A549 (cell line): ENCODE measurements around the gene CDX2. TPM values are rescaled to one million over a fixed set of nuclear protein-coding genes. Genes with fewer than 3 reads are reported as not detected.

ENCODE experiments used
- ATAC-seq, 2 experiments: fragments of 200-7000 bp in 1 of 2; fragments of >200 bp in 1 of 2; cut with Nextera tagmentation in 1 of 2; cut with Tn5 transposase in 1 of 2; 3 replicates each; pipeline versions ENCODE4 v1.8.0 to v1.9.1; 2018 to 2020; ENCODE audit warnings: mild to moderate bottlenecking in 1 of 2, moderate library complexity in 1 of 2
- CTCF ChIA-PET: fragments of 300-600 bp; sonication (Branson Sonifier 250); formaldehyde crosslinking; extraction: SDS; loops from one replicate; lab custom pipeline; 2021; ENCODE audit warnings: antibody characterized with exemption, inconsistent platforms; lab: Yijun Ruan, JAX
- POLR2A ChIA-PET: fragments of 350-600 bp; formaldehyde crosslinking; extraction: SDS; loops from one replicate; lab custom pipeline; 2021; ENCODE audit warnings: antibody characterized with exemption, inconsistent platforms; lab: Yijun Ruan, JAX
- DNase-seq, 2 experiments: peaks; one replicate each; pipeline versions ENCODE4 v3.0.0 to v3.0.0-alpha.2; 2011 to 2016; ENCODE audit warnings: low read depth in 1 of 2, low spot score in 1 of 2
- FAIRE-seq: peaks from 2 replicates; lab custom pipeline; 2011; peaks lifted over from hg19 to GRCh38; lab: Jason Lieb, UNC
- H3K27ac ChIP-seq, 2 experiments: fragments of >200 bp; sonication (Bioruptor Twin); formaldehyde crosslinking; 3 replicates each; pipeline ENCODE4 v1.5.1; 2016 to 2017
- H3K4me1 ChIP-seq: fragments of >200 bp; sonication (Bioruptor Twin); formaldehyde crosslinking; 3 replicates; pipeline ENCODE4 v1.6.1; 2016
- H3K4me2 ChIP-seq: fragments of >200 bp; sonication (Bioruptor Twin); formaldehyde crosslinking; 3 replicates; pipeline ENCODE4 v1.6.1; 2016
- H3K4me3 ChIP-seq: fragments of >200 bp; sonication (Bioruptor Twin); formaldehyde crosslinking; 3 replicates; pipeline ENCODE4 v1.5.1; 2016
- H3K9me3 ChIP-seq: fragments of >200 bp; sonication (Bioruptor Twin); formaldehyde crosslinking; 3 replicates; pipeline ENCODE4 v1.6.1; 2016
- ATOH8 ChIP-seq: fragments of 250-450 bp; sonication (Bioruptor Pico); IDR thresholded peaks from 2 replicates; pipeline ENCODE4 v1.5.0; 2020; ENCODE audit warnings: low read depth, mild to moderate bottlenecking, moderate library complexity
- BHLHE40 ChIP-seq: IDR thresholded peaks from 2 replicates; pipeline ENCODE4 v1.6.1; 2012; ENCODE audit warnings: low read depth, low read length, inconsistent platforms
- CBX2 ChIP-seq: fragments of 200-600 bp; sonication (generic); IDR thresholded peaks from 2 replicates; pipeline ENCODE4 v1.6.1; 2016; ENCODE audit warnings: low read depth, mild to moderate bottlenecking, borderline replicate concordance
- CHD4 ChIP-seq: fragments of 200-600 bp; sonication (generic); IDR thresholded peaks from 2 replicates; pipeline ENCODE4 v1.6.1; 2016; ENCODE audit warnings: antibody characterized with exemption, mild to moderate bottlenecking, borderline replicate concordance
- ELK1 ChIP-seq: fragments of 150-350 bp; IDR thresholded peaks from 2 replicates; pipeline ENCODE4 v1.6.1; 2014; ENCODE audit warnings: low read depth, mild to moderate bottlenecking, low read length
- EP300 ChIP-seq, 2 experiments: fragments of >200 bp; sonication (Bioruptor Twin); formaldehyde crosslinking; IDR thresholded peaks; 2 replicates in 1 of 2; 3 replicates in 1 of 2; pipeline ENCODE4 v1.6.1; 2016 to 2017
- HDAC2 ChIP-seq: fragments of 200-600 bp; sonication (generic); IDR thresholded peaks from 2 replicates; pipeline ENCODE4 v1.6.1; 2016
- HOXA7 ChIP-seq: fragments of 250-450 bp; sonication (Bioruptor Pico); IDR thresholded peaks from 2 replicates; pipeline ENCODE4 v1.5.0; 2020; ENCODE audit warnings: mild to moderate bottlenecking, moderate library complexity
- HOXB5 ChIP-seq: fragments of 250-450 bp; sonication (Bioruptor Pico); IDR thresholded peaks from 2 replicates; pipeline ENCODE4 v1.5.0; 2020; ENCODE audit warnings: mild to moderate bottlenecking, moderate library complexity
- KDM1A ChIP-seq: fragments of 200-600 bp; sonication (generic); IDR thresholded peaks from 2 replicates; pipeline ENCODE4 v1.6.1; 2016; ENCODE audit warnings: low read depth, mild to moderate bottlenecking
- NFE2L2 ChIP-seq: fragments of 150-350 bp; conservative IDR thresholded peaks from 2 replicates; pipeline ENCODE4 v1.6.1; 2014; ENCODE audit warnings: low read length
- NPAS2 ChIP-seq: fragments of 250-450 bp; sonication (Bioruptor Pico); IDR thresholded peaks from 2 replicates; pipeline ENCODE4 v1.8.0; 2022; ENCODE audit warnings: mild to moderate bottlenecking, moderate library complexity, borderline replicate concordance
- NR3C1 ChIP-seq: fragments of >200 bp; sonication (Bioruptor Twin); formaldehyde crosslinking; IDR thresholded peaks from 3 replicates; pipeline ENCODE4 v1.6.1; 2017
- PBX3 ChIP-seq: IDR thresholded peaks from 2 replicates; pipeline ENCODE4 v1.6.1; 2012
- PHF8 ChIP-seq: fragments of 200-600 bp; sonication (generic); IDR thresholded peaks from 2 replicates; pipeline ENCODE4 v1.6.1; 2016; ENCODE audit warnings: low read depth, mild to moderate bottlenecking, antibody characterized with exemption, moderate library complexity, borderline replicate concordance
- RARB ChIP-seq: fragments of 250-450 bp; sonication (Bioruptor Pico); IDR thresholded peaks from 2 replicates; pipeline ENCODE4 v1.8.0; 2021; ENCODE audit warnings: mild to moderate bottlenecking, moderate library complexity
- RCOR1 ChIP-seq: fragments of 150-350 bp; IDR thresholded peaks from 2 replicates; pipeline ENCODE4 v1.6.1; 2014; ENCODE audit warnings: antibody characterized with exemption, low read length, low read depth
- RFX5 ChIP-seq: fragments of 450-650 bp; IDR thresholded peaks from 2 replicates; pipeline ENCODE4 v1.7.1; 2014; ENCODE audit warnings: antibody characterized with exemption, mild to moderate bottlenecking, moderate library complexity
- RNF2 ChIP-seq: fragments of 200-600 bp; sonication (generic); IDR thresholded peaks from 2 replicates; pipeline ENCODE4 v1.6.1; 2016; ENCODE audit warnings: low read depth, mild to moderate bottlenecking, antibody characterized with exemption, moderate library complexity, borderline replicate concordance
- TFCP2L1 ChIP-seq: fragments of 250-450 bp; sonication (Bioruptor Pico); IDR thresholded peaks from 2 replicates; pipeline ENCODE4 v1.5.0; 2021; ENCODE audit warnings: mild to moderate bottlenecking
- ZFP36 ChIP-seq: fragments of 450-650 bp; IDR thresholded peaks from 2 replicates; pipeline ENCODE4 v1.6.1; 2014; ENCODE audit warnings: borderline replicate concordance; ENCODE audit not compliant: partially characterized antibody
- ZNF302 ChIP-seq: fragments of 250-450 bp; sonication (Bioruptor Pico); IDR thresholded peaks from 2 replicates; pipeline ENCODE4 v1.9.0; 2021; ENCODE audit warnings: inconsistent platforms, mild to moderate bottlenecking, moderate library complexity
- WGBS: methylation state at CpG from one replicate; pipeline ENCODE4 v1.1.6; 2017; ENCODE audit errors: missing lambda C conversion rate; 5-methylcytosine and 5-hydroxymethylcytosine counted together
- polyA plus RNA-seq, 4 experiments: library from polyadenylated mRNA; depleted of rRNA in 3 of 4; stranded (reverse); fragments of >200 nt; fragmentation: RNase III in 1 of 4; extraction: RNeasy Plus Mini Kit Qiagen cat#74134 plus additional on column Dnase treatment in 1 of 4; gene quantifications; 2 replicates in 3 of 4; 3 replicates in 1 of 4; pipeline ENCODE4 v1.2.3, GENCODE V29; 2011 to 2017
- TF ChIP-seq, protein P1 (sequence below): fragments of >200 bp; sonication (Bioruptor Twin); formaldehyde crosslinking; IDR thresholded peaks from 3 replicates; pipeline ENCODE4 v1.6.1; 2016
- TF ChIP-seq, protein P2 (sequence below): fragments of >200 bp; sonication (Bioruptor Twin); formaldehyde crosslinking; IDR thresholded peaks from 2 replicates; pipeline ENCODE4 v1.6.1; 2016

Gene CDX2
- polyA plus RNA-seq, 2 of the 4 experiments (the other 2 are of a cell fraction) = 0.14 to 0.19 TPM

DNA sequence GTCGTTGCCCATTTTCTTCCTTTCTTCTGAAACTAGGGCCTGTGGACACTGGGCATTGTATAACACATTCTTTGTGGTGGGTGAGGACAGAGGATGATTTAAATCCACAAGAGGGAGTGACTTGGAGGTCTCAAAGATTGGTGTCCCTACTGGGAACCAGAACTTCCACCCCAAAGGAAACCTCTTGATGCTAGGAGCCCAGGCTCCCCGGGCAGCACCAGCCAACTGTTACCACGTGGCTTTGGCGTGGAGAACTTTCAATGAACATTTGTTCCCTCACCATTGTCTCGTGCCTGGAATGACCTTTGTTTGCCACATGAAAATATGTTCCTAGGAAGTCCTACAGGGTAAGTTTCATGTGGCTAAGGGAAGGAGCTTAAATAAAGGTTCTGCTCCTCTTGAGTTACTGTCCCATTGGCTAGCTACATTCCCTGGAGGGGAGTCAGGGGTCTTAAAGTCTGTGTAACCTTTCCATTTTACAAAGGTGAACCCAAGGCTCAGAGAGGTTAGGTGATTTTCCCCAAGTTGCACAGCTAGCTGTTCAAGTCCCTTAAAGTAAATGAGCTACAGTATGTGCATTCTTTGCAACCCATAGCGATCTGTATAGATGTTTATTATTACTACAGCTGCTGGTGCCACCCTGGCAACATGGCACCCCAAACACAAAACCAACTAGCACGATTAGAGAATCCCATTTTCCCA lies 5.0 kb upstream of the CDX2 start:
- DNase-seq (no peak), FAIRE-seq (no peak)
- TF ChIP-seq BHLHE40 = no peak
- TF ChIP-seq RNF2 = no peak
- TF ChIP-seq KDM1A = no peak
- no peak for TF ChIP-seq TFCP2L1 (CRISPR knock-in tag)
- peak; percentile 7 for TF ChIP-seq ZFP36
- TF ChIP-seq NFE2L2 = no peak
- TF ChIP-seq PBX3 = no peak
- TF ChIP-seq, all 56 proteins: peak for 1
- no peaks in the 10 kb centered on the region; the same call in 2 of the 3 replicates for H3K4me1 ChIP-seq
- ChIA-PET POLR2A (no interaction called here), CTCF (interaction anchor here (1.0 to 1.5 kb wide), 3 partner anchors 11 to 612 kb away, joined by 5 to 6 read pairs (median 5); no protein-coding TSS in a partner anchor)
- no peaks in the 10 kb centered on the region for H3K9me3 ChIP-seq
- H3K4me3 ChIP-seq = no peak overlapping the region
- H3K27ac ChIP-seq = no peak overlapping the region
- H3K4me2 ChIP-seq = no peak overlapping the region
- no peak for ATAC-seq
- 32% methylated on average over 6 of the region's 7 CpGs for WGBS

- WGBS = 54% methylated on average over 5 of the region's 5 CpGs
- FAIRE-seq (no peak), DNase-seq (no peak), ATAC-seq (no peak)
- TF ChIP-seq HOXA7 (CRISPR knock-in tag) (no peak), ATOH8 (no peak), CBX2 (no peak), RCOR1 (no peak), RARB (CRISPR knock-in tag) (no peak), NR3C1 (no peak), EP300 (IDR thresholded peaks at IDR 0.05) (no peak), RFX5 (no peak), HDAC2 (no peak), CHD4 (no peak), BHLHE40 (no peak), PHF8 (no peak), NPAS2 (CRISPR knock-in tag) (no peak), HOXB5 (no peak), ELK1 (no peak), TFCP2L1 (CRISPR knock-in tag) (no peak), ZNF302 (no peak)
- TF ChIP-seq, protein P1, sequence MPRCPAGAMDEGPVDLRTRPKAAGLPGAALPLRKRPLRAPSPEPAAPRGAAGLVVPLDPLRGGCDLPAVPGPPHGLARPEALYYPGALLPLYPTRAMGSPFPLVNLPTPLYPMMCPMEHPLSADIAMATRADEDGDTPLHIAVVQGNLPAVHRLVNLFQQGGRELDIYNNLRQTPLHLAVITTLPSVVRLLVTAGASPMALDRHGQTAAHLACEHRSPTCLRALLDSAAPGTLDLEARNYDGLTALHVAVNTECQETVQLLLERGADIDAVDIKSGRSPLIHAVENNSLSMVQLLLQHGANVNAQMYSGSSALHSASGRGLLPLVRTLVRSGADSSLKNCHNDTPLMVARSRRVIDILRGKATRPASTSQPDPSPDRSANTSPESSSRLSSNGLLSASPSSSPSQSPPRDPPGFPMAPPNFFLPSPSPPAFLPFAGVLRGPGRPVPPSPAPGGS = no peak
- TF ChIP-seq, protein P2, sequence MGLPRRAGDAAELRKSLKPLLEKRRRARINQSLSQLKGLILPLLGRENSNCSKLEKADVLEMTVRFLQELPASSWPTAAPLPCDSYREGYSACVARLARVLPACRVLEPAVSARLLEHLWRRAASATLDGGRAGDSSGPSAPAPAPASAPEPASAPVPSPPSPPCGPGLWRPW = no peak
- Histone ChIP-seq H3K27ac (no peak overlapping the region), H3K9me3 (no peaks in the 10 kb centered on the region), H3K4me2 (no peak overlapping the region), H3K4me1 (no peaks in the 10 kb centered on the region; the same call in 2 of the 3 replicates), H3K4me3 (no peak overlapping the region)
- POLR2A ChIA-PET = no interaction called here
- CTCF ChIA-PET = interaction anchor here (1.1 to 6.3 kb wide), 4 partner anchors 20 to 611 kb away, joined by 5 to 32 read pairs (median 6); no protein-coding TSS in a partner anchor
These were observed 4.2 kb upstream of the CDX2 start for GRCh38 chr13:27973291-27973690.
